Trophoblast cell (in vitro differentiated cells and primary cell): ENCODE results near the gene C12orf42.

Source experiments
- DNase-seq, 2 donors: peaks; one replicate each; pipeline ENCODE4 v3.0.0-alpha.2; 2016
- H2AFZ ChIP-seq: 2 replicates; pipeline ENCODE4 v1.6.1; 2013; ENCODE audit warnings: low read length, moderate library complexity, mild to moderate bottlenecking; ENCODE audit not compliant: insufficient read depth, poor library complexity
- H2AK5ac ChIP-seq: 2 replicates; pipeline ENCODE4 v1.6.1; 2013; ENCODE audit warnings: mild to moderate bottlenecking, low read length
- H2BK120ac ChIP-seq: 2 replicates; pipeline ENCODE4 v1.6.1; 2013; ENCODE audit warnings: low read length, mild to moderate bottlenecking, moderate library complexity; ENCODE audit not compliant: insufficient read depth, poor library complexity
- H2BK12ac ChIP-seq: 2 replicates; pipeline ENCODE4 v1.6.1; 2013; ENCODE audit warnings: mild to moderate bottlenecking, low read length, moderate library complexity
- H2BK5ac ChIP-seq: 2 replicates; pipeline ENCODE4 v1.6.1; 2013; ENCODE audit warnings: low read length, low read depth, moderate library complexity, mild to moderate bottlenecking; ENCODE audit not compliant: poor library complexity
- H3K14ac ChIP-seq: 2 replicates; pipeline ENCODE4 v1.6.1; 2013; ENCODE audit warnings: mild to moderate bottlenecking, low read length
- H3K18ac ChIP-seq: 2 replicates; pipeline ENCODE4 v1.6.1; 2013; ENCODE audit warnings: mild to moderate bottlenecking, low read length
- H3K23ac ChIP-seq: 2 replicates; pipeline ENCODE4 v1.6.1; 2013; ENCODE audit warnings: low read length
- H3K27ac ChIP-seq: 2 replicates; pipeline ENCODE4 v1.5.1; 2013; ENCODE audit warnings: low read depth, mild to moderate bottlenecking, inconsistent platforms, low read length, moderate library complexity
- H3K27me3 ChIP-seq: 2 replicates; pipeline ENCODE4 v1.6.1; 2013; ENCODE audit warnings: inconsistent platforms, mild to moderate bottlenecking, low read length, moderate library complexity; ENCODE audit not compliant: insufficient read depth
- H3K36me3 ChIP-seq, 2 experiments: 1 replicate in 1 of 2; 2 replicates in 1 of 2; pipeline ENCODE4 v1.6.1; 2013; ENCODE audit warnings: low read length in 2 of 2, mild to moderate bottlenecking in 2 of 2, moderate library complexity in 1 of 2; ENCODE audit not compliant: insufficient read depth in 2 of 2, control insufficient read depth in 1 of 2
- H3K4ac ChIP-seq: 2 replicates; pipeline ENCODE4 v1.6.1; 2013; ENCODE audit warnings: low read depth, mild to moderate bottlenecking, low read length, moderate library complexity
- H3K4me1 ChIP-seq, 2 experiments: 1 replicate in 1 of 2; 2 replicates in 1 of 2; pipeline ENCODE4 v1.6.1; 2013; ENCODE audit warnings: low read length in 2 of 2, mild to moderate bottlenecking in 2 of 2, moderate library complexity in 1 of 2; ENCODE audit not compliant: insufficient read depth in 2 of 2, control insufficient read depth in 1 of 2
- H3K4me2 ChIP-seq: 2 replicates; pipeline ENCODE4 v1.6.1; 2013; ENCODE audit warnings: inconsistent platforms, mild to moderate bottlenecking, low read length, moderate library complexity
- H3K4me3 ChIP-seq: 2 replicates; pipeline ENCODE4 v1.5.1; 2013; ENCODE audit warnings: mild to moderate bottlenecking, low read depth, low read length, inconsistent platforms
- H3K79me1 ChIP-seq: one replicate; pipeline ENCODE4 v1.6.1; 2013; ENCODE audit warnings: low read length
- H3K79me2 ChIP-seq: 2 replicates; pipeline ENCODE4 v1.6.1; 2013; ENCODE audit warnings: low read length, mild to moderate bottlenecking; ENCODE audit not compliant: control insufficient read depth, insufficient read depth, poor library complexity
- H3K9ac ChIP-seq: 2 replicates; pipeline ENCODE4 v1.6.1; 2013; ENCODE audit warnings: mild to moderate bottlenecking, low read length
- H3K9me3 ChIP-seq: 2 replicates; pipeline ENCODE4 v1.6.1; 2013; ENCODE audit warnings: low read depth, mild to moderate bottlenecking, control low read depth, inconsistent platforms, low read length; ENCODE audit not compliant: insufficient read depth
- H4K12ac ChIP-seq: 2 replicates; pipeline ENCODE4 v1.6.1; 2013; ENCODE audit warnings: low read depth, mild to moderate bottlenecking, low read length, moderate library complexity
- H4K8ac ChIP-seq: 2 replicates; pipeline ENCODE4 v1.6.1; 2013; ENCODE audit warnings: low read depth, mild to moderate bottlenecking, low read length, moderate library complexity
- H4K91ac ChIP-seq: one replicate; pipeline ENCODE4 v1.6.1; 2013; ENCODE audit warnings: low read depth, mild to moderate bottlenecking, low read length, moderate library complexity
- WGBS: extraction: QIAGEN DNeasy Blood & Tissue Kit; methylation state at CpG from one replicate; pipeline ENCODE4 v1.1.7; 2013; ENCODE audit warnings: missing lambda C conversion rate; ENCODE audit not compliant: insufficient read length, insufficient coverage; ENCODE audit errors: extremely low coverage; 5-methylcytosine and 5-hydroxymethylcytosine counted together

The C12orf42 gene

GRCh38 chr12:103334466-103334865, 161.3 kb downstream of the C12orf42 start:
- Histone ChIP-seq H2BK5ac (no peak overlapping the region), H3K27me3 (no peaks in the 10 kb centered on the region), H3K9ac (no peak overlapping the region), H3K4me2 (no peak overlapping the region), H3K14ac (no peak overlapping the region), H4K12ac (no peak overlapping the region), H3K9me3 (no peaks in the 10 kb centered on the region), H3K4me1 (no peaks in the 10 kb centered on the region), H4K8ac (no peak overlapping the region), H3K79me1 (no peaks in the 10 kb centered on the region), H3K79me2 (no peaks in the 10 kb centered on the region), H2BK120ac (no peak overlapping the region), H4K91ac (no peak overlapping the region), H2BK12ac (no peak overlapping the region), H2AK5ac (no peak overlapping the region), H3K23ac (no peak overlapping the region), H3K36me3 (no peaks in the 10 kb centered on the region), H3K18ac (no peak overlapping the region), H3K4me3 (no peak overlapping the region), H3K27ac (no peak overlapping the region), H2AFZ (no peak overlapping the region), H3K4ac (no peak overlapping the region)
- no peak for DNase-seq
- WGBS = no CpG with 5 or more reads among the region's 13 CpGs

- Histone ChIP-seq H3K9ac (no peak overlapping the region), H3K79me2 (no peaks in the 10 kb centered on the region), H4K91ac (no peak overlapping the region), H3K4me2 (no peak overlapping the region), H3K18ac (no peak overlapping the region), H2AFZ (no peak overlapping the region), H2BK5ac (no peak overlapping the region), H4K12ac (no peak overlapping the region), H3K27me3 (no peaks in the 10 kb centered on the region), H4K8ac (no peak overlapping the region), H2BK120ac (no peak overlapping the region), H3K14ac (no peak overlapping the region), H3K27ac (no peak overlapping the region), H3K4ac (no peak overlapping the region), H3K23ac (no peak overlapping the region), H3K79me1 (no peaks in the 10 kb centered on the region), H3K4me3 (no peak overlapping the region), H3K36me3 (no peaks in the 10 kb centered on the region), H2BK12ac (no peak overlapping the region), H3K9me3 (no peaks in the 10 kb centered on the region), H2AK5ac (no peak overlapping the region), H3K4me1 (no peaks in the 10 kb centered on the region)
- no peak for DNase-seq
- WGBS = no CpG with 5 or more reads among the region's 1 CpG
Measured at GRCh38 chr12:103333676-103334075, 162.1 kb downstream of the C12orf42 start.

- no peak overlapping the region for H3K4ac ChIP-seq
- no peak overlapping the region for H2AFZ ChIP-seq
- H2BK120ac ChIP-seq = no peak overlapping the region
- H4K8ac ChIP-seq = no peak overlapping the region
- H3K18ac ChIP-seq = no peak overlapping the region
- no peak overlapping the region for H3K14ac ChIP-seq
- no peak for DNase-seq
- no peaks in the 10 kb centered on the region for H3K79me2 ChIP-seq
- H3K4me1 ChIP-seq = no peaks in the 10 kb centered on the region
- no peak overlapping the region for H2BK5ac ChIP-seq
- H3K79me1 ChIP-seq = no peaks in the 10 kb centered on the region
- H3K4me3 ChIP-seq = no peak overlapping the region
- no peak overlapping the region for H2BK12ac ChIP-seq
- H2AK5ac ChIP-seq = no peak overlapping the region
- no peak overlapping the region for H4K91ac ChIP-seq
- no peaks in the 10 kb centered on the region for H3K36me3 ChIP-seq
- no peaks in the 10 kb centered on the region for H3K9me3 ChIP-seq
- no peaks in the 10 kb centered on the region for H3K27me3 ChIP-seq
- no CpG with 5 or more reads among the region's 4 CpGs for WGBS
- H3K23ac ChIP-seq = no peak overlapping the region
- no peak overlapping the region for H4K12ac ChIP-seq
- no peak overlapping the region for H3K9ac ChIP-seq
- H3K4me2 ChIP-seq = no peak overlapping the region
- H3K27ac ChIP-seq = no peak overlapping the region
Measured at GRCh38 chr12:103331643-103332042, 164.1 kb downstream of the C12orf42 start.

- Histone ChIP-seq H2BK5ac (no peak overlapping the region), H2BK120ac (no peak overlapping the region), H3K9ac (no peak overlapping the region), H3K27me3 (no peaks in the 10 kb centered on the region), H3K4ac (no peak overlapping the region), H4K8ac (no peak overlapping the region), H3K9me3 (no peaks in the 10 kb centered on the region), H3K4me1 (no peaks in the 10 kb centered on the region), H3K27ac (no peak overlapping the region), H3K36me3 (no peaks in the 10 kb centered on the region), H2AK5ac (no peak overlapping the region), H3K18ac (no peak overlapping the region), H3K4me2 (no peak overlapping the region), H4K91ac (no peak overlapping the region), H3K79me2 (no peaks in the 10 kb centered on the region), H4K12ac (no peak overlapping the region), H3K14ac (no peak overlapping the region), H3K23ac (no peak overlapping the region), H2BK12ac (no peak overlapping the region), H3K79me1 (no peaks in the 10 kb centered on the region), H2AFZ (no peak overlapping the region), H3K4me3 (no peak overlapping the region)
- WGBS = no CpG with 5 or more reads among the region's 1 CpG
- DNase-seq = no peak
Measured at GRCh38 chr12:103330672-103331071, 165.1 kb downstream of the C12orf42 start.
